Measurements from ENCODE around the gene TECTA.

Gene TECTA

DNA sequence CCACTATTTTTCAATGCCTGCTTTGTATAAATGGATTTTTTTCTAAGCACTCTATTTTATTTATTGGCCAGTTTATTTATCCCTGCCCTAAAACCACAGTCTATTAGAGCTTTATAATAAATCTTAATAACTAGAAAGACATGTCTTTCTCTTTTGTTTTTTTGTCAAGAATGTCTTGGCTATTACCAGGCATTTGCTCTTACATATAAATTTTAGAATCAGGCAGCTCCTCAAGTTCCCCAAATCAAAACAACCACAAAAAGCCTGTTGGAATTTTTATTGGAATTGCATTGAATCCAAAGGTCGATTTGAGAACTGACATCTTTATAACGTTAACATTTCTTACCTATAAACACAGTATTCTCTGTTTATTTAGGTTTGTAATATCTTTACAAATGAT, 105.8 kb downstream of the TECTA start:
- no peak for DNase-seq (ENCODE audit: insufficient read length, low spot score)
- FAIRE-seq, result no peak

DNA sequence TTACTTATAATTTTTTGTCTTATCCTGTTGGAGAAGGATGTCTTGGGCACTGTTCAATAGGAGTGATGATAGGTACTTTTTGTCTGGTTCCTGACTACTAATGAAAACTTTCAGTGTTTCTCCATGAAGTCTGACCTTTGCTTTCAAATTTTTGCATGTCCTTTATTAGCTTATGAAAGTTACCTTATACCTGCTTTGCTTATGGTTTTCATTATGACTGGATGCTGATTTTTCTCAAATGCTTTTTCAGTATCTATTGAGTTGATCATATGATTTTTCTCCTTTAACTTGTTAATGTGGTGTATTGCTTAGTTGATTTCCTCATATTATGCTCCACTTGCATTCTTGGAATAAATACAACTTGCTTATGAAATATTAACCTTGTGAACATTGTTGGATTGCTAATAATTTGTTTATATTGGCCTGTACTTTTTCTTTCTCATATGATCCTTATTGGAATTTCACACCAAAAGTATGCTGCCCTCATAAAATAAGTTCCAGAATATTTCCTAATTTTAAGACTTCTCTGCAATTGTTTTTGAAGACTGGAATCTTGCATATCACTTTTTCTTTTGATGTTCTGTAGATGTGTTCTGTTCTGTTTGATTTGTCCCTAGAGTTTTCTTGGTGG, 106.6 kb downstream of the TECTA start:
- TF ChIP-seq POLR2A (IDR thresholded peaks at IDR 0.05; ENCODE audit: low read depth, low read length), result no peak
- FAIRE-seq (no peak), DNase-seq (ENCODE audit: insufficient read length, low spot score) (no peak)

More for the DNA sequence above, 105.8 kb downstream of the TECTA start:
- no peak for TF ChIP-seq POLR2A (IDR thresholded peaks at IDR 0.05; ENCODE audit: low read depth, low read length)

DNA sequence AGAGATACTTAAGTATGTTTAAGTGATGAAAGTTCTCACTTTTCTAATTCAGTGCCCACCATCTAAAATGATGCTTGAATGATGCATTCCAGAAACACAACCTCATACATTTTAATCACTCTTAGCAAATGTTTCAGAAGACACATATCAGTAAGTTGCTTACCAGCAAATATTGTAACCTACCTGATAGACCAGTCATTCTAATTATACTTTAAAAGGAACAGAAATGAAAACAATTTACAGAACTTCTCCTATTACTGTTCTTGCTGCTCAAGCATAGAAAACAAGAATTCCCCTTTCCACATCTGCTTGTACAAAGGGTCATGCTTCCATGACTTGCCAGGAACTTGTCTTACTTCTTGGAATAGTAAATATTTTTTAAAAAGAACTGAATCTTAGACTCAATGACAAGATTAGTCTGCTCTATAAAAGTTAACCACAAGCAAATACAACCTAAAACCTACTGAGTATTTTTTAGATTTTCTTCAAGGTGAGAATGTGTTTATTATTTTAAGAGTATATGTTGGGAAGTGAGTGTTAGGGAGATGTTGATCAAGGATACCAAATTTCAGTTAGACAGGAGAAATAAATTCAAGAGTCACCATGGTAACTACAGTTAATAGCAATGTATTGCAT, 109.5 kb downstream of the TECTA start:
- DNase-seq (ENCODE audit: insufficient read length, low spot score) (no peak), FAIRE-seq (no peak)
- no peak for TF ChIP-seq POLR2A (IDR thresholded peaks at IDR 0.05; ENCODE audit: low read depth, low read length)

DNA sequence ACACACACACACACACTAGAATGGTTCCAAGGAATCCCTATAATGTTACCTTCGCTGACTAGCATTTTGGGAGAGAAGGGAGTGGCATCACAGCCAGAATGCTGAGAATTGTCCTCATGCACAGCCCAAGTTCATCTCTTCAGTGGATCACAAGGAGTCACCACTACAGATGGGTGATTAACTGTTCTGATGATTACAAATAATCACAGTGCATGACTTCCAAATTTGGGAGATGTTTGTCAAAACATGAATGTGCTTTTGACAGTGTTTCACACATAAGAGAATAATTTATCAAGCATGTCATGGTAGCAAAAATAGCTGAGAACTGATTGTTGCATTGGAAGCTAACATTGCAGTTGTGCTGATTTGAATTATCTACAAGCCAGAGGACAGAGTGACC, 110.6 kb downstream of the TECTA start:
- DNase-seq (ENCODE audit: insufficient read length, low spot score), result no peak
- no peak for TF ChIP-seq POLR2A (IDR thresholded peaks at IDR 0.05; ENCODE audit: low read depth, low read length)
- no peak for FAIRE-seq

DNA sequence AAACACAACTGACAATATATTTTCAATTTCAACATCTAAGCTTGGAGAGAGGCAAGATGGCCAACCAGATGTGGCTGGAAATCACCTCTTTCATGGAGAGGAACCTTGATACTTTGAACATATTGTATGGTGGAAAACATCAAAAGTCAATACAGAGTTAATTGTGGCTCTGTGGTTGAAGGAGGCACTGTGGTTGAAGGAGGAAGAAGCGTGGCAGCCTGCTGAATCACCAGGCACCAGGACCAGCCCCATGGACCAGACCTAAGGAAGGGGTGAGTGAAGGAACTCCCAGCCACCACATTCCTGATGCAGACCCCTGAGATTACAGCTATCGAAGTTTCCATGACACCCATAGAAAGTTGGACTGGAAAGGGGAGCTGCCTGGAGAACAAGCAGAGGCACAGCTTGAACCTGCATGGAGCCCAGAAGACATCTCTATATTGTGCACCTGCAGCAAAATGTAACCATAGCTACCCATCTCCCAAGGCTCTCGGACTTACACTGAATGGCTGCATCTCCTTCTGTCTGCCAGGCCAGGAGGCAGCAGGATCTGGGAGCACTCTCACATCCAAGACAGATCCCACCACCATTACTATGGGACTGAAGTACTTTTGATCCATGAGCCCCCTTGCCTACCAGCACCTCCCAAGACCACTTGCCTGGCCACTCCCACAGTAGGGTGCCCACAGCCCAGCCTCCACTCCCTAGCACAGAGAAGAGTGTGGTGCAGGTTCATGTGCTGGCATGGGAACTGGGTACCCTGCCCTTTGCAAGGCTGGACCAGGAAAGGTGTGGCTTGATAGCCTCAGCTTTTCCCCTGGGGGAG, 111.7 kb downstream of the TECTA start:
- DNase-seq (ENCODE audit: insufficient read length, low spot score), result no peak
- no peak for TF ChIP-seq POLR2A (IDR thresholded peaks at IDR 0.05; ENCODE audit: low read depth, low read length)
- FAIRE-seq, result no peak

DNA sequence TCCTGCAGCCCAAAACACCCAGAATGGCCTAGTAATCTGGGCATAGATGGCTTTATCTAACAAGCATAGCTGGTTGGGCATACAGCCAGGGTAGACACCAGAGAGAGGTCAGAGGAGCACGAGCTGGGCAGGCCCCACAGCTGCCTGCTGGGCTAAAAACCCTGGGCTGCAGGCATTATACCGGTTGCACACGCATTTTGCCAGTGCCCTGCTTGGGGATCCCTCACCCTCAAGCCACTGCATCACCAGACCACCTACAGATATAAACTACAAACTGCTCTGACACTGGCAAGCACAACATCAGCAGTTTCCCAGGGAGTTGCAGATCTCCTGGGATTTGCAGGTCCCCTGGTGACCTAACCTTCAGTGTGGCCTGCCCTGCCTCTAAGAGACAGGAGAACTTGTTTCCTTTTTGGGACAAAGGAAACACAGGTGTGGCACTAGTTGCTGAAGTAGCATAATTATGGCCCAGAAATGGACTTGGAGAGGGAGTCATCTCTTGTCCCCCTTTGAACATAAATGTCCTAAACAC, 112.4 kb downstream of the TECTA start:
- DNase-seq (ENCODE audit: insufficient read length, low spot score), result no peak
- TF ChIP-seq POLR2A (IDR thresholded peaks at IDR 0.05; ENCODE audit: low read depth, low read length), result no peak
- FAIRE-seq, result no peak

DNA sequence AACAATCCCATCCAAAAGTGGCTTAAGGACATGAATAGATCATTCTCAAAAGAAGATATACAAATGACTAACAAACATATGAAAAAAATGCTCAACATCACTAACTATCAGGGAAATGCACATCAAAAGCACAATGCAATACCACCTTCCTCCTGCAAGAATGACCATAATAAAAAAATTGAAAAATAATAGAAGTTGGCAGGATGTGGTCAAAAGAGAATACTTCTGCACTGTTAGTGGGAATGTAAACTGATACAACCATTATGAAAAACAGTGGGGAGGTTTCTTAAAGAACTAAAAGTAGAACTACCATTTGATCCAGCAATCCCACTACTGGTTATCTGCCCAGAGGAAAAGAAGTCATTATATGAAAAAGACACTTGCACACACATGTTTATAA, 113.8 kb downstream of the TECTA start:
- DNase-seq (ENCODE audit: insufficient read length, low spot score) (no peak), FAIRE-seq (no peak)
- no peak for TF ChIP-seq POLR2A (IDR thresholded peaks at IDR 0.05; ENCODE audit: low read depth, low read length)

DNA sequence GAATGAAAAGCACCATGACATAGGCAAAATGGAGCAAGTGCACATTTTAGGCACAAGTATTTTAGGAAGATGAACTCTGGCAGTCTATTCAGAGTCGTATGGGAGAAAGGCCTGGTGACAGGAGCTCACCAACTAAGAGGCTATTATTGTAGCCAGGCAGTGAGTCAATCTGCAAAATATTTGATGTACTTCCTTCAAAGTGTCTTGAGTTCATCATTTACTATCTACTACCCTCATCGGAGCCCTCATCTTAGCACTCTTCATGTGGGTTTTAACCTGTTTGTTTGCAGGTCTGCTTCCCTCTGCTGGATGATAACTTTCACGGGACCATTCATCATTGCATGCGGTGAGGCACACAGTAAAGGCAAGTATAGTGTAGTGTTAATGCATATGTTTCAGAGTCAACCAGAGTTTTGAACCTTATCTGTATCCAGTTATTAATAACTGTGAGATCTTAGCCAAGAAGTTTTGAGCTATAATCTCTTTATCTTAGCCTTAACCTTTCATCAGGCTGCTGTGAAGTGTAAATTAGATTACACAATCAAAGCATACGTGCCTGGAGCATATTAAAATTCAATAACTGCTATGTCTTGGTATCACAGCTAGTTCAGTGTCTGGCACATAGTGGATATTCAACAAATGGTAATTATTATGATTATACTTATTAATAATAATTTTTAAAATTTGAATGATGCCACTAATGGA, 120.6 kb downstream of the TECTA start:
- DNase-seq (ENCODE audit: insufficient read length, low spot score) (no peak), FAIRE-seq (no peak)
- no peak for TF ChIP-seq POLR2A (IDR thresholded peaks at IDR 0.05; ENCODE audit: low read depth, low read length)

- FAIRE-seq (no peak), DNase-seq (ENCODE audit: insufficient read length, low spot score) (no peak)
- TF ChIP-seq POLR2A (IDR thresholded peaks at IDR 0.05; ENCODE audit: low read depth, low read length), result no peak
These were observed 122.1 kb downstream of the TECTA start for GRCh38 chr11:121223161-121223560.

GRCh38 chr11:121225382-121225781, 124.3 kb downstream of the TECTA start:
- DNase-seq (ENCODE audit: insufficient read length, low spot score) (no peak), FAIRE-seq (no peak)
- no peak for TF ChIP-seq POLR2A (IDR thresholded peaks at IDR 0.05; ENCODE audit: low read depth, low read length)

DNA sequence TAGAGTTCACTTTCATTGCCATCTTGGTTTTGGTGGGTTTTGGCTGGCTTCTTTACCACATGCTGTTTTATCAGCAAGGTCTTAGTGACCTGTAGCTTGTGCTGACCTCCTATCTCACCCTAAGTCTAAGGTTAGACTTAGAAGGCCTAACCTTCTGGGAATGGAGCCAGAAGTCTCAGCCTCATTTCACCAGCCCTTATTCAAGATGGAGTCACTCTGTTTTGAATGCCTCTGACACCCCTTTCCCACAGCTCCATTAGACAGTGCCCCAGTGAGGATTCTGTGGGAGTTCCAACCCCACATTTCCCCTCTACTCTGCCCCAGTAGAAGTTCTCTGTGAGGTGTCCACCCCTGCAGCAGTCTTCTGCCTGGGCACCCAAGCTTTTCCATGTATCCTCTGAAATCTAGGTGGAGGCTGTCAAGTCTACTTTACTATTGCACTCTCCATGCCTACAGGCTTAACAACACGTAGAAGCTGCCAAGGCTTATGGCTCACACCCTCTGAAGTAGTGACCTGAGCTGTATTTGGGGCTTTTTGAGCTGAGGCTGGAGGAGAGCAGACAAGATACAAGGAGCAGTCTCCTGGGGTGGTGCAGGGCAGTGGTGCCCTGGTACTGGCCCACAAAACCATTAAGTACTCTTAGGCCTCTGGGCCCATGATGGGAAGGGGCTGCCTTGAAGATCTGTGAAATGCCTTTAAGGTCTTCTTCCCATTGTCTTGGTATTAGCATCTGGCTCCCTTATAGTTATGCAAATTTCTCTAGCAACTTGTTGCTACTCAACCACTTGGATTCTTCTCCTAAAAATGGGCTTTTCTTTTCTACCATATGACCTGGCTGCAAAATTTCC, 125.6 kb downstream of the TECTA start:
- DNase-seq (ENCODE audit: insufficient read length, low spot score), result no peak
- FAIRE-seq, result no peak
- TF ChIP-seq POLR2A (IDR thresholded peaks at IDR 0.05; ENCODE audit: low read depth, low read length), result no peak

- no peak for TF ChIP-seq POLR2A (IDR thresholded peaks at IDR 0.05; ENCODE audit: low read depth, low read length)
- no peak for FAIRE-seq
- no peak for DNase-seq (ENCODE audit: insufficient read length, low spot score)
These were observed 127.8 kb downstream of the TECTA start for GRCh38 chr11:121228851-121229250.
